Activated B cell treated with CpG ODN at 0.5 μM for 24 hours (primary cell): Measurements from ENCODE around the gene NPR2. TPM values are rescaled to one million over a fixed set of nuclear protein-coding genes. Genes with fewer than 3 reads are reported as not detected.

ENCODE experiments used
- ATAC-seq: fragments of 200-7000 bp; cut with Tn5 transposase; one replicate; pipeline ENCODE4 v1.10.0; 2021; ENCODE audit warnings: low read depth, mild to moderate bottlenecking, moderate library complexity
- CTCF ChIA-PET: fragments of 350-600 bp; sonication (Branson Sonifier 250); formaldehyde crosslinking; loops from one replicate; lab custom pipeline; 2021; ENCODE audit warnings: antibody characterized with exemption; lab: Charles Lee
- POLR2A ChIA-PET: fragments of 350-600 bp; sonication (Branson Sonifier 250); formaldehyde crosslinking; loops from one replicate; lab custom pipeline; 2021; ENCODE audit warnings: antibody characterized with exemption; lab: Charles Lee
- DNase-seq: peaks from one replicate; pipeline ENCODE4 v3.0.0; 2022
- H3K27ac Mint-ChIP-seq: one replicate; pipeline ENCODE4 v1.8.0; 2020; ENCODE audit warnings: mixed read lengths
- H3K27me3 Mint-ChIP-seq: one replicate; pipeline ENCODE4 v1.8.0; 2021; ENCODE audit warnings: mixed read lengths
- H3K36me3 Mint-ChIP-seq: one replicate; pipeline ENCODE4 v1.8.0; 2021; ENCODE audit warnings: low read depth, mixed read lengths
- H3K4me1 Mint-ChIP-seq: one replicate; pipeline ENCODE4 v1.8.0; 2021; ENCODE audit warnings: mixed read lengths
- H3K4me3 Mint-ChIP-seq: one replicate; pipeline ENCODE4 v1.8.0; 2020; ENCODE audit warnings: mild to moderate bottlenecking, mixed read lengths
- H3K9me3 Mint-ChIP-seq: one replicate; pipeline ENCODE4 v1.8.0; 2020; ENCODE audit warnings: mixed read lengths
- CTCF ChIP-seq: fragments of 200-600 bp; IDR thresholded peaks from one replicate; pipeline ENCODE4 v1.8.0; 2022; ENCODE audit warnings: antibody characterized with exemption, mild to moderate bottlenecking
- intact Hi-C: fragments of 100-400 bp; cut with micrococcal nuclease; formaldehyde crosslinking; loops from one replicate; pipeline ENCODE4 v1.15.1; 2024
- total RNA-seq: library from RNA; stranded (reverse); gene quantifications from 2 replicates; pipeline ENCODE4 v1.2.3, GENCODE V29; 2022

The NPR2 gene
- total RNA-seq, 1 donor from 2014 or later: 4.6 TPM

- H3K27ac Mint-ChIP-seq: no peak overlapping the region
- peaks cover 3% of the 10 kb centered on the region for H3K4me1 Mint-ChIP-seq
- no peaks in the 10 kb centered on the region for H3K36me3 Mint-ChIP-seq
- no peak overlapping the region for H3K4me3 Mint-ChIP-seq
- intact Hi-C loops: no loop called here
- no peaks in the 10 kb centered on the region for H3K9me3 Mint-ChIP-seq
- ATAC-seq (no peak), DNase-seq (no peak)
- H3K27me3 Mint-ChIP-seq: peaks cover 14% of the 10 kb centered on the region
- CTCF ChIA-PET: interaction anchor here (2.3 to 3.9 kb wide), 2 partner anchors 32 to 68 kb away, joined by 10 to 11 read pairs; no protein-coding TSS in a partner anchor
- no peak for TF ChIP-seq CTCF
- POLR2A ChIA-PET: no interaction called here
Observed at GRCh38 chr9:35858458-35858857, 67.1 kb downstream of the NPR2 start.

Other genes starting within 250 kb of the NPR2 start
- gene TESK1, start 186.3 kb upstream of the NPR2 start, total RNA-seq: 48.7 and 51.9 TPM in 2 replicates
- gene CD72, start 173.2 kb upstream of the NPR2 start, total RNA-seq: 118 and 125 TPM in 2 replicates
- 27.5 and 28.0 TPM in 2 replicates for gene SIT1, start 140.7 kb upstream of the NPR2 start, total RNA-seq
- 8,247 and 9,516 TPM in 2 replicates for gene RMRP, start 133.6 kb upstream of the NPR2 start, total RNA-seq
- gene CCDC107, start 133.3 kb upstream of the NPR2 start, total RNA-seq: 32.5 and 34.5 TPM in 2 replicates
- 0.59 and 0.89 TPM in 2 replicates for gene ARHGEF39, start 126.4 kb upstream of the NPR2 start, total RNA-seq
- 0.86 TPM in 1 of 2 replicates, not detected in the other for gene CA9, start 117.7 kb upstream of the NPR2 start, total RNA-seq
- 1.9 and 2.0 TPM in 2 replicates for gene TPM2, start 101.7 kb upstream of the NPR2 start, total RNA-seq
- 327 and 362 TPM in 2 replicates for gene TLN1, start 59.4 kb upstream of the NPR2 start, total RNA-seq
- 13.8 and 16.9 TPM in 2 replicates for gene CREB3, start 58.9 kb upstream of the NPR2 start, total RNA-seq
- 93.4 and 104 TPM in 2 replicates for gene GBA2, start 42.4 kb upstream of the NPR2 start, total RNA-seq
- 23.8 and 25.4 TPM in 2 replicates for gene RGP1, start 42.3 kb upstream of the NPR2 start, total RNA-seq
- 0.78 and 1.2 TPM in 2 replicates for gene MSMP, start 37.3 kb upstream of the NPR2 start, total RNA-seq
- 1.8 and 4.0 TPM in 2 replicates for gene SPAG8, start 20.7 kb downstream of the NPR2 start, total RNA-seq
- gene HINT2, start 23.5 kb downstream of the NPR2 start, total RNA-seq: 27.9 and 34.0 TPM in 2 replicates
- gene FAM221B, start 37.1 kb downstream of the NPR2 start, total RNA-seq: not detected in 2 replicates
- gene TMEM8B, start 37.6 kb downstream of the NPR2 start, total RNA-seq: 5.0 and 8.0 TPM in 2 replicates
- not detected in 2 replicates for gene OR13J1, start 78.8 kb downstream of the NPR2 start, total RNA-seq
- gene HRCT1, start 114.6 kb downstream of the NPR2 start, total RNA-seq: not detected in 2 replicates
- not detected in 2 replicates for gene SPAAR, start 117.9 kb downstream of the NPR2 start, total RNA-seq
- gene OR2S2, start 166.6 kb downstream of the NPR2 start, total RNA-seq: not detected in 2 replicates
- 4.2 and 5.0 TPM in 2 replicates for gene RECK, start 245.3 kb downstream of the NPR2 start, total RNA-seq